ENCODE data around the gene ADARB2. TPM values are rescaled to one million over a fixed set of nuclear protein-coding genes. Genes with fewer than 3 reads are reported as not detected.
A peak's percentile ranks its signal among the peaks of the same experiment; 100 is the strongest.

ADARB2 gene
- polyA plus RNA-seq, 3 donors = not detected

GRCh38 chr10:1411451-1411850 is 325.9 kb downstream of the ADARB2 start:
- Mint-ChIP-seq H3K27me3 (ENCODE audit: low read depth in 3 of 3) (peaks cover 15 to 18% (median 18%) of the 10 kb centered on the region in 3 donors), H3K27ac (no peak overlapping the region), H3K4me1 (no peaks in the 10 kb centered on the region), H3K36me3 (no peaks in the 10 kb centered on the region), H3K9me3 (peaks cover 3 to 10% (median 4%) of the 10 kb centered on the region in 7 donors), H3K4me3 (no peak overlapping the region)
- Histone ChIP-seq H3K4me3 (replicated peaks in 1 of 3; ENCODE audit: low read depth in 2 of 3, low read length in 3 of 3) (no peak overlapping the region), H3K4me1 (ENCODE audit: control insufficient read depth in 1 of 2, insufficient read depth in 2 of 2, low read length in 2 of 2) (no peaks in the 10 kb centered on the region), H3K9ac (ENCODE audit: insufficient read depth, low read length, poor library complexity, severe bottlenecking) (no peak overlapping the region), H3K27me3 (ENCODE audit: control insufficient read depth in 2 of 2, insufficient read depth in 2 of 2, low read length in 2 of 2) (no peaks in the 10 kb centered on the region), H4K20me1 (ENCODE audit: insufficient read depth, low read length) (no peaks in the 10 kb centered on the region), H3K36me3 (replicated peaks in 1 of 2; ENCODE audit: control insufficient read depth in 1 of 2, insufficient read depth in 2 of 2, low read length in 2 of 2) (no peaks in the 10 kb centered on the region), H3K27ac (ENCODE audit: low read depth in 1 of 2, low read length in 2 of 2) (no peak overlapping the region), H2AFZ (ENCODE audit: insufficient read depth, low read depth, low read length, poor library complexity, severe bottlenecking) (no peak overlapping the region), H3K4me2 (replicated peaks; ENCODE audit: extremely low read depth, low read length, poor library complexity, severe bottlenecking) (no peak overlapping the region), H3K9me3 (replicated peaks in 1 of 2; ENCODE audit: control insufficient read depth in 1 of 2, insufficient read depth in 1 of 2, low read length in 2 of 2) (peaks cover 0 to 5% of the 10 kb centered on the region in 2 donors), H3K79me2 (ENCODE audit: insufficient read depth, low read length) (no peaks in the 10 kb centered on the region)
- intact Hi-C loops (cut with micrococcal nuclease) = no loop called here
- DNase-seq = no peak
- TF ChIP-seq, protein P1, sequence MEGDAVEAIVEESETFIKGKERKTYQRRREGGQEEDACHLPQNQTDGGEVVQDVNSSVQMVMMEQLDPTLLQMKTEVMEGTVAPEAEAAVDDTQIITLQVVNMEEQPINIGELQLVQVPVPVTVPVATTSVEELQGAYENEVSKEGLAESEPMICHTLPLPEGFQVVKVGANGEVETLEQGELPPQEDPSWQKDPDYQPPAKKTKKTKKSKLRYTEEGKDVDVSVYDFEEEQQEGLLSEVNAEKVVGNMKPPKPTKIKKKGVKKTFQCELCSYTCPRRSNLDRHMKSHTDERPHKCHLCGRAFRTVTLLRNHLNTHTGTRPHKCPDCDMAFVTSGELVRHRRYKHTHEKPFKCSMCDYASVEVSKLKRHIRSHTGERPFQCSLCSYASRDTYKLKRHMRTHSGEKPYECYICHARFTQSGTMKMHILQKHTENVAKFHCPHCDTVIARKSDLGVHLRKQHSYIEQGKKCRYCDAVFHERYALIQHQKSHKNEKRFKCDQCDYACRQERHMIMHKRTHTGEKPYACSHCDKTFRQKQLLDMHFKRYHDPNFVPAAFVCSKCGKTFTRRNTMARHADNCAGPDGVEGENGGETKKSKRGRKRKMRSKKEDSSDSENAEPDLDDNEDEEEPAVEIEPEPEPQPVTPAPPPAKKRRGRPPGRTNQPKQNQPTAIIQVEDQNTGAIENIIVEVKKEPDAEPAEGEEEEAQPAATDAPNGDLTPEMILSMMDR (IDR thresholded peaks at IDR 0.05) = no peak
- 92% methylated on average over 15 of the region's 17 CpGs for WGBS (ENCODE audit: insufficient coverage)

DNA sequence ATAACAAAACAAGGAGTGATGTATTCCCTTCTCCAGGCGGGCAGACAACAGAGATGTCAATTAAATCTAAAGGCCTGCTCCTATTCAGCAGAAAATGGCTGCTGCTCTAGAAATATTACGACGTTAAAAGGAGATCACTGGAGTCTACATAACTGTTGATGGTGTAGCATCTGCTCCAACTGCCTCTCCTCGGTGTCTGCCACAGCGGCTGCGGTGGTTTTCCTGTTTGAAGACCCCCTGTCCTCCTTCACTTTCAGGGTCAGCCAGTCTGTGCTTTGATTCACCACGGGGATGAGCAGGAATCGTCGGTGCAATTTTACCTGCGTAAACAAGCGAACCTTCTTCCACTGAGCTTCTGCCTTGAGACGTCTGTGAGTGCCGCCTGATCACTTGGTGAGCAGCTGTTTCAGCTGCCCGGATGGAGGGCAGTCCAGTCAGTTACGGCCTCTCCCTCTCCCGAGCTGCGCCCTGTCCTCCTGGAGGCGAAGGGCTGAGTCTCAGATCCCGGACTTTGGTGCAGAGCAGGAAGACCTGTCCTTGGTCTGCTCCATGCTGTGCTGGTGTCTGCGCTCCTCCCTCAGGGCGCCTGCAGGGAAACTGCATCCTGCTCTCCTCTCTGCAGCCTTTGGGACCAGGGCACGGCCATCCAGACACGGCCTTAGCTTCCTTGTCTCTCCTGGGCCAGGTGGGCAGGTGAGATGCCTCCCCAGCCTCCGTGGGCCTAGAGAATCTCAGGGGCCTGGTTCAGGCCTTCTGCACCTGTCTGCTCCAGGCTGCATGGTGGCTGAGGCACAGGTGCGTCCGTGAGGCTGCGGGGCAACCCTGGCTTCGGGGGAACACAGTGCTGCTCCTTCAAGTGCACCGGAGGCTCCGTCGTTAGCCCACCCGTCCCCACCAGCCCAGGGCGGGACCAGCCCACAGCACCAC is 326.6 kb downstream of the ADARB2 start:
- peaks cover 3 to 10% (median 4%) of the 10 kb centered on the region in 7 donors for H3K9me3 Mint-ChIP-seq
- no peak overlapping the region for H2AFZ ChIP-seq (ENCODE audit: insufficient read depth, low read depth, low read length, poor library complexity, severe bottlenecking)
- DNase-seq = no peak
- WGBS (ENCODE audit: insufficient coverage) = 90% methylated on average over 31 of the region's 33 CpGs
- no peaks in the 10 kb centered on the region for H3K79me2 ChIP-seq (ENCODE audit: insufficient read depth, low read length)
- intact Hi-C loops (cut with micrococcal nuclease) = no loop called here
- H4K20me1 ChIP-seq (ENCODE audit: insufficient read depth, low read length) = no peaks in the 10 kb centered on the region
- H3K36me3 Mint-ChIP-seq = no peaks in the 10 kb centered on the region
- H3K4me3 ChIP-seq (replicated peaks in 1 of 3; ENCODE audit: low read depth in 2 of 3, low read length in 3 of 3) = no peak overlapping the region
- H3K9me3 ChIP-seq (replicated peaks in 1 of 2; ENCODE audit: control insufficient read depth in 1 of 2, insufficient read depth in 1 of 2, low read length in 2 of 2) = peaks cover 0 to 5% of the 10 kb centered on the region in 2 donors
- no peak overlapping the region for H3K27ac ChIP-seq (ENCODE audit: low read depth in 1 of 2, low read length in 2 of 2)
- peak overlapping the region in 2 of 7 donors; percentile 37 to 67 for H3K27ac Mint-ChIP-seq
- no peaks in the 10 kb centered on the region for H3K27me3 ChIP-seq (ENCODE audit: control insufficient read depth in 2 of 2, insufficient read depth in 2 of 2, low read length in 2 of 2)
- TF ChIP-seq, protein P1 (IDR thresholded peaks at IDR 0.05) = no peak
- H3K4me3 Mint-ChIP-seq = no peak overlapping the region
- H3K4me1 Mint-ChIP-seq = no peaks in the 10 kb centered on the region
- H3K36me3 ChIP-seq (replicated peaks in 1 of 2; ENCODE audit: control insufficient read depth in 1 of 2, insufficient read depth in 2 of 2, low read length in 2 of 2) = no peaks in the 10 kb centered on the region
- peaks cover 15 to 18% (median 18%) of the 10 kb centered on the region in 3 donors for H3K27me3 Mint-ChIP-seq (ENCODE audit: low read depth in 3 of 3)
- no peak overlapping the region for H3K9ac ChIP-seq (ENCODE audit: insufficient read depth, low read length, poor library complexity, severe bottlenecking)
- H3K4me1 ChIP-seq (ENCODE audit: control insufficient read depth in 1 of 2, insufficient read depth in 2 of 2, low read length in 2 of 2) = no peaks in the 10 kb centered on the region
- H3K4me2 ChIP-seq (replicated peaks; ENCODE audit: extremely low read depth, low read length, poor library complexity, severe bottlenecking) = no peak overlapping the region
